ENCODE results near the gene MYD88. TPM values are rescaled to one million over a fixed set of nuclear protein-coding genes. Genes with fewer than 3 reads are reported as not detected.
A peak's percentile ranks its signal among the peaks of the same experiment; 100 is the strongest.

MYD88 gene
- total and polyA plus RNA-seq, 9 of the 15 experiments (the other 6 are each of a cell fraction or from before 2014, with no cell fraction given) = 3.2 to 47.3 (median 27.6) TPM

GRCh38 chr3:38136777-38137614 lies 1.5 kb upstream of the MYD88 start, which contains the start of gene ACAA1 (continued):
- TF ChIP-seq IRF9 (tag; IDR thresholded peaks at IDR 0.05) (no peak), RBBP5 (IDR thresholded peaks at IDR 0.05; ENCODE audit: borderline replicate concordance, insufficient read depth, low read length, poor library complexity, severe bottlenecking) (peak; percentile 87), ZBTB1 (CRISPR knock-in tag; IDR thresholded peaks at IDR 0.05; ENCODE audit: borderline replicate concordance, low read depth) (peak; percentile 89; the same call in 1 of the 2 replicates), KLF13 (tag; IDR thresholded peaks at IDR 0.05; ENCODE audit: borderline replicate concordance, low read depth) (0 out of 2 replicates have a peak, but pooled peaks have one; percentile 50), ZNF174 (CRISPR knock-in tag; IDR thresholded peaks at IDR 0.05) (no peak), GTF2F1 (IDR thresholded peaks at IDR 0.05; ENCODE audit: low read depth, low read length) (0 out of 2 replicates have a peak, but pooled peaks have one; percentile 49), ZBTB34 (CRISPR knock-in tag; IDR thresholded peaks at IDR 0.05) (peak; percentile 29; the same call in 1 of the 2 replicates), KDM5B (IDR thresholded peaks at IDR 0.05; ENCODE audit: insufficient replicate concordance, low read depth, low read length) (peak; percentile 76), ETV5 (CRISPR knock-in tag; IDR thresholded peaks at IDR 0.05; ENCODE audit: low read depth) (peak; percentile 54; the same call in 1 of the 2 replicates), ZFX (CRISPR knock-in tag; IDR thresholded peaks at IDR 0.05) (peak; percentile 96), ZNF449 (CRISPR knock-in tag; IDR thresholded peaks at IDR 0.05) (no peak; the same call in 1 of the 2 replicates), MCM5 (IDR thresholded peaks at IDR 0.05; ENCODE audit: low read depth) (no peak), RFX1 (IDR thresholded peaks at IDR 0.05) (no peak), SIN3A (IDR thresholded peaks at IDR 0.05; ENCODE audit: borderline replicate concordance in 2 of 2, control insufficient read depth in 1 of 2, low read depth in 2 of 2, low read length in 2 of 2) (0 out of 4 replicates have a peak, but pooled peaks of 1 of the 2 experiments have one; percentile 8), HNRNPL (IDR thresholded peaks at IDR 0.05; ENCODE audit: low read depth, low read length) (no peak), CHD2 (IDR thresholded peaks at IDR 0.05; ENCODE audit: low read depth, low read length) (peak; percentile 24; the same call in 1 of the 2 replicates), KDM1A (IDR thresholded peaks at IDR 0.05) (no peak), SMARCB1 (IDR thresholded peaks at IDR 0.05; ENCODE audit: insufficient read length, low read depth) (no peak), OTX1 (CRISPR knock-in tag; IDR thresholded peaks at IDR 0.05) (peak; percentile 83; the same call in 1 of the 2 replicates), EWSR1 (IDR thresholded peaks at IDR 0.05; ENCODE audit: borderline replicate concordance, low read depth, partially characterized antibody) (no peak), ZNF408 (CRISPR knock-in tag; IDR thresholded peaks at IDR 0.05; ENCODE audit: low read depth) (no peak), IRF1 (CRISPR knock-in tag; IDR thresholded peaks at IDR 0.05; ENCODE audit: borderline replicate concordance) (no peak)
